HG02759 (cell line): ENCODE data around the gene TAGLN.
A peak's percentile ranks its signal among the peaks of the same experiment; 100 is the strongest.

ENCODE experiments used
- ATAC-seq: cut with Tn5 transposase; IDR thresholded peaks from one replicate; pipeline ENCODE4 v1.9.1; 2021; ENCODE audit warnings: mild to moderate bottlenecking, moderate library complexity; ENCODE audit not compliant: unreplicated experiment

TAGLN gene

GRCh38 chr11:117199053-117199915 is at the start of gene TAGLN:
TSS of gene TAGLN (plus strand) at chr11:117199370. CDS start at chr11:117203014, 3,644 bp downstream.
- no peak for ATAC-seq

- ATAC-seq, result no peak
Observed at GRCh38 chr11:117152066-117152465, 47.1 kb upstream of the TAGLN start.

- no peak for ATAC-seq
Observed at GRCh38 chr11:117154468-117154867, 44.7 kb upstream of the TAGLN start.

- no peak for ATAC-seq
Observed at GRCh38 chr11:117157507-117157906, 41.7 kb upstream of the TAGLN start.

- no peak for ATAC-seq
Observed at GRCh38 chr11:117159892-117160291, 39.3 kb upstream of the TAGLN start.

- ATAC-seq, result peak; percentile 67
Observed at GRCh38 chr11:117160826-117161225, 38.3 kb upstream of the TAGLN start.

- no peak for ATAC-seq
Observed at GRCh38 chr11:117166491-117166890, 32.7 kb upstream of the TAGLN start.

GRCh38 chr11:117169736-117170135 is 29.4 kb upstream of the TAGLN start:
- ATAC-seq, result no peak

GRCh38 chr11:117170210-117170609 is 29.0 kb upstream of the TAGLN start:
- no peak for ATAC-seq

GRCh38 chr11:117171007-117171403 is 28.2 kb upstream of the TAGLN start:
- ATAC-seq, result no peak

- ATAC-seq, result no peak
Observed at GRCh38 chr11:117171404-117172061, 27.6 kb upstream of the TAGLN start.

GRCh38 chr11:117172724-117173421 is 26.3 kb upstream of the TAGLN start:
- ATAC-seq, result no peak

GRCh38 chr11:117175104-117175503 is 24.1 kb upstream of the TAGLN start:
- ATAC-seq, result no peak

GRCh38 chr11:117175781-117176180 is 23.4 kb upstream of the TAGLN start:
- no peak for ATAC-seq

GRCh38 chr11:117176186-117176585 is 23.0 kb upstream of the TAGLN start:
- ATAC-seq, result no peak

- no peak for ATAC-seq
Observed at GRCh38 chr11:117177534-117178209, 21.5 kb upstream of the TAGLN start.

GRCh38 chr11:117178210-117179034 is 20.7 kb upstream of the TAGLN start, which contains the start of gene SIDT2:
TSS of gene SIDT2 (plus strand) at chr11:117178743. CDS start at chr11:117179264, 521 bp downstream.
- peak; percentile 92 for ATAC-seq

GRCh38 chr11:117179048-117179999 is 19.8 kb upstream of the TAGLN start:
- peak; percentile 38 for ATAC-seq

GRCh38 chr11:117180020-117180419 is 19.1 kb upstream of the TAGLN start:
- ATAC-seq, result no peak
